Lung (tissue), 12 donors: Measurements from ENCODE around the gene NOCT. TPM values are rescaled to one million over a fixed set of nuclear protein-coding genes. Genes with fewer than 3 reads are reported as not detected.
"Not testable (repeated sequence)": the region's sequence is repeated elsewhere in the genome, so short reads cannot be mapped to it uniquely, and the experiment has no call there.

Source experiments
- ATAC-seq: fragments of 200-7000 bp; cut with Tn5 transposase; one replicate; pipeline ENCODE4 v1.9.1; 2020; ENCODE audit warnings: moderate number of reproducible peaks; ENCODE audit not compliant: insufficient read depth, low FRiP score
- DNase-seq, 3 donors: peaks; one replicate each; pipeline ENCODE4 v3.0.0-alpha.2; 2013 to 2017
- H3K27ac ChIP-seq, 2 donors: one replicate each; pipeline ENCODE4 v1.5.1; 2013; ENCODE audit warnings: mild to moderate bottlenecking in 2 of 2, moderate library complexity in 2 of 2, control low read depth in 1 of 2, inconsistent platforms in 1 of 2, low read depth in 1 of 2, low read length in 1 of 2
- H3K27me3 ChIP-seq, 3 donors: one replicate each; pipeline ENCODE4 v1.5.1; 2013; ENCODE audit warnings: low read length in 2 of 3; ENCODE audit not compliant: control insufficient read depth in 3 of 3, insufficient read depth in 3 of 3
- H3K36me3 ChIP-seq, 4 donors: one replicate each; pipeline ENCODE4 v1.5.1; 2013; ENCODE audit warnings: low read length in 4 of 4, mild to moderate bottlenecking in 1 of 4, moderate library complexity in 1 of 4; ENCODE audit not compliant: control insufficient read depth in 4 of 4, insufficient read depth in 4 of 4
- H3K4me1 ChIP-seq, 5 donors: one replicate each; pipeline ENCODE4 v1.5.1; 2013; ENCODE audit warnings: low read length in 5 of 5, mild to moderate bottlenecking in 2 of 5, moderate library complexity in 1 of 5; ENCODE audit not compliant: control insufficient read depth in 5 of 5, insufficient read depth in 5 of 5
- H3K4me3 ChIP-seq: one replicate; pipeline ENCODE4 v1.5.1; 2013; ENCODE audit warnings: mild to moderate bottlenecking, control low read depth, moderate library complexity
- H3K9ac ChIP-seq, 2 donors: one replicate each; pipeline ENCODE4 v1.5.1; 2013; ENCODE audit warnings: low read length in 2 of 2, control low read depth in 1 of 2; ENCODE audit not compliant: insufficient read depth in 1 of 2
- H3K9me3 ChIP-seq, 4 donors: one replicate each; pipeline ENCODE4 v1.5.1; 2013; ENCODE audit warnings: low read length in 3 of 4, mild to moderate bottlenecking in 1 of 4, moderate library complexity in 1 of 4; ENCODE audit not compliant: control insufficient read depth in 4 of 4, insufficient read depth in 3 of 4
- CTCF ChIP-seq: IDR thresholded peaks from 2 replicates; pipeline ENCODE4 v1.5.1; 2012; ENCODE audit warnings: mild to moderate bottlenecking; ENCODE audit errors: control extremely low read depth, extremely low read depth
- WGBS, 2 donors: extraction: QIAGEN DNeasy Blood & Tissue Kit; methylation state at CpG; one replicate each; pipeline ENCODE4 v1.1.7; 2013; 5-methylcytosine and 5-hydroxymethylcytosine counted together
- polyA plus RNA-seq, 2 donors: library from polyadenylated mRNA; stranded (reverse); fragments of 200-250 nt; gene quantifications; one replicate each; pipeline ENCODE4 v1.2.1, GENCODE V29; 2013
- total RNA-seq, 2 donors: library from RNA; depleted of rRNA in 1 of 2; stranded (reverse); fragments of >200 nt in 1 of 2; gene quantifications; one replicate each; pipeline ENCODE4 v1.2.1, GENCODE V29; 2014 to 2021
- donor health status: control.
- donor health status: control.
- donor health status: Bipolar disorder and iron deficiency.
- donor health status: healthy.
- donor health status: DM: yes; HTN: yes; CAD: no.

Gene NOCT
- total and polyA plus RNA-seq, 4 donors = 3.0 to 8.2 (median 5.5) TPM

DNA sequence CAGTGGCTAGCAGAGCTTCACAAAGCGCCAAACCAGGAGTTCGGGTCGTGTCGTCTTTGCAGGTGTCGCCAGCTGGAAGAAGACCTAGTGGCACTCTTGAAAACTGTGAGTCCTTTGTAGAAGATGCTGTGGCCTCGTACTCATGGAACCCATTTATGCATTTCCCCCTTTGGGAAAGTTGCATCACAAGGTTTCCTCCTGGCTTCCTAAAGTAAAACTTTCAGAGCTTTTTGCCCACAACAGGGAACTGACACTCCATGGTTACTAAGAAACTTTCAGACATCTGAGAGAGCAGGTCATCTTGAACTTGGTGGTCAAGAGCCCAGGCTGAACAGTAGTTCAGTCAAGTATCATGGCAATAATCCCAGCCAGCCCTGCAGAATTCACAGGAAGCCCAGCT lies 15.9 kb upstream of the NOCT start:
- H3K36me3 ChIP-seq = no peaks in the 10 kb centered on the region
- H3K9me3 ChIP-seq = no peaks in the 10 kb centered on the region
- no peaks in the 10 kb centered on the region for H3K4me1 ChIP-seq
- H3K9ac ChIP-seq = no peak overlapping the region
- DNase-seq (no peak), ATAC-seq (no peak)
- H3K27ac ChIP-seq = no peak overlapping the region
- H3K27me3 ChIP-seq = no peaks in the 10 kb centered on the region
- no peak for TF ChIP-seq CTCF
- H3K4me3 ChIP-seq = no peak overlapping the region
- WGBS, 2 donors = 77 to 87% methylated on average over 6 of the region's 6 CpGs

DNA sequence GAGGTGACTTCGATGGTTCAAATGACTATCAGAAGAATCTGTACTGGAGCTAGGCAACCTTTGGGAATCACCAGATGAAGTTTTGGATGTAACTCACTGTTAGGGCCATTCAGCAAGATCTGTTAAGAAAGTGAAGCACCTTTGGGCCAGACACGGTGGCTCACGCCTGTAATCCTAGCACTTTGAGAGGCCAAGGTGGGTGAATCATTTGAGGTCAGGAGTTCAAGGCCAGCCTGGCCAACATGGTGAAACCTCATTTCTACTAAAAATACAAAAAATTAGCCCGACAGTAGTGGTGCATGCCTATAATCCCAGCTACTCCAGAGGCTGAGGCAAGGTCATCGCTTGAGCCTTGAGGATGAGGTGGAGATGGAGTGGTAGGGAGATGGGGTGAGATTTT lies 15.4 kb upstream of the NOCT start:
- H3K27ac ChIP-seq, ATAC-seq, H3K9ac ChIP-seq, H3K36me3 ChIP-seq, H3K9me3 ChIP-seq, H3K27me3 ChIP-seq, H3K4me3 ChIP-seq, H3K4me1 ChIP-seq, DNase-seq: not testable (repeated sequence)
- WGBS, 2 donors = 88 to 94% methylated on average over 5 of the region's 5 CpGs

DNA sequence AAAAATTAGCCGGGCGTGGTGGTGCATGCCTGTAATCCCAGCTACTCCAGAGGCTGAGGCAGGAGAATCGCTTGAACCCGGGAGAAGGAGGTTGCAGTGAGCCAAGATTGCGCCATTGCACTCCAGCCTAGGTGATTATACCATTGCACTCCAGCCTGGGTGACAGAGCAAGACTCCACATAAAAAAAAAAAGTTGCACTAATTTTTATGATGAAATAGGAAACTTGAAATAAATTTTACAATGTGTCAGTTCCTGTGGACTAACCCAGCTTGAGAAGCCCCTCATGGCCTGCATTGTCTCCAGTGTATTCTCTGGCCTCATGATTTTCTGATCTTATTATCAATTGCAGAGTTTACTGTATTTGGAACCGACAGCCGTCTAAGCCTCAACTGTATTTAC lies 14.2 kb upstream of the NOCT start:
- 39 to 78% methylated on average over 7 of the region's 7 CpGs for WGBS, 2 donors

DNA sequence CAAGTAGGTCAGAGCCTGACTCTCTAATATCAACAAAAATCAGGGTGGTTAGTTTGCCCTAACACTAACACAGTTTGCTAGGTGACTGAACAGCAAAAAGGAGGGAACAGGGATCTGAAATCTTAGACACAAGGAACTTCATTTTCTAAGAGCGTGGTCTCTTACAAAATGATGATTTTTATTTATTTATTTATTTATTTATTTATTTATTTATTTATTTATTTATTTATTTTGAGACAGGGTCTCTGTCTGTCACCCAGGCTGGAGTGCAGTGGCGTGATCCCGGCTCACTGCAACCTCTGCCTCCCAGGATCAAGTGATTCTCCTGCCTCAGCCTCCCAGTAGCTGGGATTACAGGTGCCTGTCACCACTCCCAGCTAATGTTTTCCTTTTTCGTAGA lies 11.9 kb upstream of the NOCT start:
- WGBS, 2 donors = 87 to 95% methylated on average over 4 of the region's 4 CpGs
- H3K27me3 ChIP-seq, H3K27ac ChIP-seq, H3K4me1 ChIP-seq, H3K9me3 ChIP-seq, H3K36me3 ChIP-seq, DNase-seq, ATAC-seq, H3K4me3 ChIP-seq, H3K9ac ChIP-seq: not testable (repeated sequence)

More for the DNA sequence above, 14.2 kb upstream of the NOCT start:
- not testable (repeated sequence) for H3K36me3 ChIP-seq, H3K27me3 ChIP-seq, ATAC-seq, H3K27ac ChIP-seq, H3K9ac ChIP-seq, H3K4me3 ChIP-seq, H3K4me1 ChIP-seq, H3K9me3 ChIP-seq, DNase-seq

DNA sequence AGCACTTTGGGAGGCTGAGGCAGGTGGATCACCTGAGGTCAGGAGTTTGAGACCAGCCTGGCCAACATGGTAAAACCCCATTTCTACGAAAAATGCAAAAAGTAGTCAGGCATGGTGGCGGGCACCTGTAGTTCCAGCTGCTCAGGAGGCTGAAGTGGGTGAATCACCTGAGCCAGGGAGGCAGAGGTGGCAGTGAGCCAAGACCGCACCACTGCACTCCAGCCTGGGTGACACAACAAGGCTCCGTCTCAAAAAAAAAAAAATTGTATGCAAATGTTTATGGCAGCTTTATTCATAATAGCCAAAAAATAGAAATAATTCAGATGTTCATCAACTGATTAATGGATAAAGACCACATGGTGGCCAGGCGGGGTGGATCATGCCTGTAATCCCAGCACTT lies 9.8 kb upstream of the NOCT start:
- DNase-seq (no peak), ATAC-seq (no peak)
- no peak overlapping the region for H3K9ac ChIP-seq
- no peaks in the 10 kb centered on the region for H3K4me1 ChIP-seq
- H3K4me3 ChIP-seq = no peak overlapping the region
- no peak for TF ChIP-seq CTCF
- 91 to 94% methylated on average over 5 of the region's 5 CpGs for WGBS, 2 donors
- H3K27me3 ChIP-seq = no peaks in the 10 kb centered on the region
- no peaks in the 10 kb centered on the region for H3K36me3 ChIP-seq
- no peaks in the 10 kb centered on the region for H3K9me3 ChIP-seq
- H3K27ac ChIP-seq = no peak overlapping the region
